GM18499 (cell line): ENCODE measurements around the gene FADS1.

Experiments
- ATAC-seq: cut with Tn5 transposase; IDR thresholded peaks from one replicate; pipeline ENCODE4 v1.9.1; 2021; ENCODE audit warnings: moderate number of reproducible peaks; ENCODE audit not compliant: insufficient read depth, unreplicated experiment

The FADS1 gene

DNA sequence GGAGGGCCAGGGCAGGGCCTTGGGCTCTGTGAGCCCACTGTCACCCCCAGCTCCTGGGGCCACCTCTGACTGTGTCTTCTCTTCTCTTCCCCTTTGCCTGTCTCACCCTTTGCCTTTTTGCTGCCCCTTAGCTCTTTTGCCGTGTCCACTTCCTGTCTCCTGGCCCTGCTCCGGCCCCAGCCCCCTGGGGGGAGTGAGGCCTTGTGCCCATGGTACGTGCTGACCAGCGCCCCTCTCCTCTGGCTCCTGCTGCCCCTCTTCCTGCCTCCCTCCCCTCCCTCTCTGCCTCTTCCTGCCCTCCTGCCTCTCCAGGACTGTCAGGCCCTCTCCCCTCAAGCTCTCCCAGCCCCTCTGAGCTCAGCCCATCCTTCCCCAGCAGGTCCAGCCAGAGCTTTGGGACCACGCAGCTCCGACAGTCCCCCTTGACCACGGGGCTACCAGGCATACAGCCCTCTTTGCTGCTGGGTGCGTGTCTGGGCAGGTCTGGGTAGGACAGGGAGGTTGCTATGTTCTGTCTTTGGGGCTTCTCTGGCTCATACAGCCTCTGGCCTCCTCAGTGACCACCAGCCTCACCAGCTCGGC, 36.1 kb downstream of the FADS1 start:
- no peak for ATAC-seq

DNA sequence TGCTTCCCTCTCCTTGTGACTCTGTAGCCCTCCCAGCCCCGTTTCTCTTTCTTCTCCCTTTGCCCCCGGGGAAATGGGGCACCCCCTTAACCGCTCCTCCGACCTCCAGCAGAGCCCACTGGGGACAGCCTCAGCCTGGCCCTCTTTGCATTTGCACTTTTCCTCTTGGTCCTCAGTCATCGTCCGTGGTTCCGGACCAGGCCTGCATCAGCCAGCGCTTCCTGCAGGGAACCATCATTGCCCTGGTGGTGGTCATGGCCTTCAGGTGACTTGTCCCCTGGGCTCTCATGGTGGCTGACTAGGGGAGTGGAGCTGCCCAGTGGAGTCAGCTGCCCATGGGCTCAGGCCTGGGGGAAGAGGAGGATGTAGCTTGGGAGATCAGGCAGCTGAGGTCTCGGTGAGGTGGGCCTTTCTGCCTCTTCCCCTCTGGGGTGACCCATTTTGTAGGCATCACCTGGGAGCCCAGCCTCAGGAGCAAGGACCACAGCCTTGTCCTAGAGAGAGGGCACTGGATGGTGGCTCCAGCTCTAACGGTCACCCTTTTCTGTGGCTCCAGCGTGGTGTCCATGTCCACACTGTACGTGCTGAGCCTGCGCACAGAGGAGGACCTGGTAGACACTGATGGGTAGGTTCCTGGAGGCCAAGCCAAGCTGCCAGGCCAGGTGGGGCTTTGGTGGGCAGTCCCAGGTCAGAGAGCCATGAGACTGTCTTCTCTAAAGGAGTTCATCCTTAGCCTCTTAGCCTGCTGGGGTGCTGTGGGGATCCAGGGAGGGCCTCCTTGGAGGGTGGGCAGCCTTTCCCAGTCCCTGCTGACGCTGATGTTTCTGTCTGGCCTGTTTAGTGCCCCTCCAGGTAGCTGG, 36.9 kb downstream of the FADS1 start:
- no peak for ATAC-seq

DNA sequence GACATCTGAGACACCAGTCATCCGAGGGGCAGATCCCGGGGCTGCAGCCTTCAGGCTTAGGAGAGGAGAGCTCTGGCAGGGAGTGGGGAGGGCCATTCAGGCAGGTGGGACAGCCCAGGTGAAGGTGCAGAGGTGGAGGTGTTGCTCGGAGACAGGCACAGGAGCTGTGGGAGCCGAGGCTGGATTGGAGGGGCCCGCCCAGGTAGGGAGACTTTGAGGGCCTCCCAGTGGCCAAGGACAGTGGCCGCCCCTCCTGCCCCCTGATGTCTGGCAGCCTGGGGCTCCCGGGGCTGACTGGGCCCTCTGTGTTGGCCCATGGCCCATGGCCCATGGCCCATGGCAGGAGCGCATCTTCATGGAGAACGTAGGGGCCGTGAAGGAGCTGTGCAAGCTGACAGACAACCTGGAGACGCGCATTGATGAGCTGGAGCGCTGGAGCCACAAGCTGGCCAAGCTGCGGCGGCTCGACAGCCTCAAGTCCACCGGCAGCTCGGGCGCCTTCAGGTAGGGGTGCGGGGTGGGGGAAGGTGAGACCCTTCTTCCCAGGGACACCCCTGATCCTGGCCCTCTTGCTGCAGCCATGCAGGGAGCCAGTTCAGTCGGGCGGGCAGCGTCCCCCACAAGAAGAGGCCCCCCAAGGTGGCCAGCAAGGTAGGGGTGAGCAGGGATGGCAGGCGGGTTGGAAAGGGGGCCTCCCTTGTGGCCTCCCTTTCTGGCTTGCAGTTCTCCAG, 37.7 kb downstream of the FADS1 start:
- no peak for ATAC-seq

- no peak for ATAC-seq
These were observed 38.4 kb downstream of the FADS1 start for GRCh38 chr11:61778357-61778886.

DNA sequence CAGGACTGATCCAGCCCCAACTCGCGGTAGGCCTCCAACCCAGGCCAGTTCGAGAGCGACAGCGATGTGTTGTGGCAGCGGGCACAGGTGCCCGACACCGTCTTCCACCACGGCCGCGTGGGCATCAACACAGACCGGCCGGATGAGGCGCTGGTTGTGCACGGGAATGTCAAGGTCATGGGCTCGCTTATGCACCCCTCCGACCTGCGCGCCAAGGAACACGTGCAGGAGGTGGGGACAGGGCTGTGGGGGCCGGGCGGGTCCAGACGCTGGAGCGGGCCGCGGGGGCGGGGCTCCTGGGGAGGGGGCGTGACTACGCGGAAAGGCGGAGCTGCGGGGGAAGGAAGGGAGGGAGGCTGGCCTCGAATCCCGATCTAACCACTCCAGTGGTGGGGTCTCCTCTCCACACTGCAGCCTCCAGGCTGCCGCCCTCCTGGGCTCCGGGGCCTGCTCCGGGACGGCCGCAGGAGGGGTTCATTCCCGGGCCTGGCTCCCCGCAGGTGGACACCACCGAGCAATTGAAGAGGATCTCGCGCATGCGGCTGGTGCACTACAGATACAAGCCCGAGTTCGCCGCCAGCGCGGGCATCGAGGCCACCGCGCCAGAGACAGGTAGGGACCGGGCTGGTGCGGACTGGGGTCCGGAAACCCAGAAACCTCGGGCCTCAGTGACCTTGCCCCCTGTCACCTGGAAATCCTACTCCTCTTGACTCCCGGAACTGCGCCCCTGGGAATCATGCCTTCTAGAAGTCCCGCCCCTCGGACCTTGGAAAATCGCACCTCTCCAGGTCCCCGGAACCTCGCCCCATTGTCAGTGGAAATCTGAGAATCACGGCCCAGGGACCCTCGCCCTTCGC, 39.3 kb downstream of the FADS1 start:
- ATAC-seq: no peak

DNA sequence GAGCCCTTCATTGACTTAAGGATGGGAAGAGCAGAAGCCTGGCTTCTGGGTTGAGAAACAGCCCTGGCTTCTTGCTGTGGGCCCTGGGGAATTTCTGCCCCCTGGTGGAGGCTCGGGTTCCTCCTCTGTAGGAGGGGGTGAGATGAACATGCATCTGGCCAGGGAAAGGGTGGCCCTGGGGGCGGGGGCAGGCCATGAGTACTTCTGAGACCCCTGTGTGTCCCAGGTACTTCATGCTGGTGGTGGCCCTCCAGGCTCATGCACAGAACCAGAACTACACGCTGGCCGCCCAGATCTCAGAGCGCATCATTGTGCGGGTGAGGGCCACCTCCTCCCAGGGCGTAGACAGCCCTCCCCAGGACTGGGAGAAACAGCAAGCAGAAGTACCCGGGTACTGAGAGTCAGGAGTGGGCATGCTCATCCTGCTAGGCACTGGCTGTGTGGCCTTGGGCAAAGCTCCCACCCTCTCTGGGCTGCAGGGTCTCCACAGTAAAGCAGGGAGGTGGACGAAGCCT, 40.2 kb downstream of the FADS1 start:
- ATAC-seq: no peak

- no peak for ATAC-seq
These were observed 40.9 kb downstream of the FADS1 start for GRCh38 chr11:61775606-61776554.

GRCh38 chr11:61775106-61775505, 41.7 kb downstream of the FADS1 start:
- ATAC-seq: no peak

DNA sequence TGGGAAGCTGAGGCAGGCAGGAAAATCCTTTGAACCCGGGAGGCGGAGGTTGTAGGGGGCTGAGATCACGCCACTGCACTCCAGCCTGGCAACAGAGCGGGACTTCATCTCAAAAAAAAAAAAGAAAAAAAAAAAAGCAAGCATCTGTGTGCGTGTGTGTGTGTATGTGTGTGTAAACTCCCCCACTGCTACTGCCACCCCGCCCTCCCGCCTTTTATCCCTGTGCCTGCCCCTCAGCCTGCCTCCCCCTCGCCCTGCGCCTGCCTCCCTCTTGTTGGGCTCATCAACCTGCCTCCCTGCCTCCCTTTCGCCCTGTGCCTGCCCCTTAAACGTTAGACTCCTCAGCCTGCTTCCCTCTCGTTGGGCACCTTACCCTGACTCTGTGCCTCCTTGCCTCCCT, 42.4 kb downstream of the FADS1 start:
- ATAC-seq: no peak

- no peak for ATAC-seq
These were observed 43.0 kb downstream of the FADS1 start for GRCh38 chr11:61773809-61774208.

DNA sequence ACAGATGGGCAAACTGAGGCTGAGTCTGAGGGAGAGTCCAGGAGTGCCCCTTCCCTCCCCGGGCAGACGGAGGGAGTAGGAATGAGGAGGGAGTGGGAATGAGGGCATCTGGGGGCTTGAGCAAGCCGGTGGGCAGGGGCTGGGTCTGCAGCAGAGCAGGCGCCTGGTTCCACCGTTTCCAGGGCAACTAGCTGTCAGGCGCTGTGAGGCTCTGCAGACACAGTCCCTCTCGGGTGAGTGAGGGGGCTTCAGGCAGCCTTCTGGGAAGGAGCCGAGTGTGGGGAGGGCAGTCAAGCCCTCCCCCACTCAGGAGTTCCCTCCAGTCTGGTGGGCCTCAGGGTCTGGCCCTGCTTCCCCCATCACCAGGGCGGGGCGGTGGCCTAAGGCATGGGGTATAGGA, 43.4 kb downstream of the FADS1 start:
- ATAC-seq: no peak

DNA sequence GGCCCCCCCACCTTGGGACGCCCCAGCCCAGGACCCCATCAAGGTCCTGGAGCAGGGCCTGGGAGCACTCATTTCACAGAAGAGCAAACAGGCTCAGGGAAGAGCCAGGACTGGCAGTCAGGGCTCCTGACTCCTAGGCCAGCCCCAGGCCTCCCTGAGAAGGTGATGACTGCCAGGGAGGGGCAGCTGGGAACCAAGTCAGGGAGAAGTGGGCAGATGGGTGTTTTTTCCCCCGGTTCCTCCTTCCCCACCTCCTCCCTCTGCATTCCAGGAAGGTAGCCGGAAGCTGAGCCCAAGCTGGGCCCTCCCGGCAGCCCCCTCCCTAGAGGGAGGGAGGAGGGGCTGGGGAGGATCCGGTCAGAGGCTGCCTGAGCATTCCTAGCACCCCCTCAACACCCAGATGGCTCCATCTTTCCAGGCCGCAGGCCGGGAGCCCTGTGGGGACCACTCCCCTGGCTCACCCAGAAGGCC, 44.8 kb downstream of the FADS1 start:
- ATAC-seq: no peak

- ATAC-seq: no peak
These were observed 45.5 kb downstream of the FADS1 start for GRCh38 chr11:61771195-61771894.

DNA sequence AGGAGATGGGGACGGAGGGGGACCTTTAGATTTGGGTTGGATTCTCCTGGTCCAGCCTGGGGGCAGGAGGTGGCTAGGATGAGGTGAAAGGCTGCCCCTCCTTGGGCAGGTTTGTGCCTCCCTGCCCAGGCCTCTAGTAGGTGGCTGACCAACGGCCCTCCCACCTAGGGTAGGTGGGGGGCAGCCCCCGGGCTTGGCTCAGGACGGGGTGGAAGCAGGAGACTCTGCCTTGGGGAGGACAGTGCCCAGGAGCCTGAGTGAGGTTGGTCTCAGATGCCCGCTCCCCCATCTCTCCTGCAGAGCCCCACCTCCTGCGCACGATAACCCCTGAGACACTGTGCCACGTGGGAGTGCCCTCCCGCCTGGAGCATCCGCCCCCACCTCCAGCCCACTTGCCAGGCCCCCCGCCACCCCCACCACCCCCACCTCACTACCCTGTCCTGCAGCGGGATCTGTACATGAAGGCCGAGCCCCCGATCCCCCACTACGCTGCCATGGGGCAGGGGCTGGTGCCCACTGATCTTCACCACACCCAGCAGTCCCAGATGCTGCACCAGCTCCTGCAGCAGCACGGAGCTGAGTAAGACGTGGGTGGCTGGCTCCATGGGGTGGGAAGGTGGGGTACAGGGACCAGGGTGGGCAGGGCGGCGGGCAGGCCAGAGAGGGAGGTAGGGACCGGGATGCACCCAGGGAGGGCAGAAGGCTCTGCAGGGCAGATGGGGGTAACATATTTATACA, 46.7 kb downstream of the FADS1 start:
- ATAC-seq: no peak

DNA sequence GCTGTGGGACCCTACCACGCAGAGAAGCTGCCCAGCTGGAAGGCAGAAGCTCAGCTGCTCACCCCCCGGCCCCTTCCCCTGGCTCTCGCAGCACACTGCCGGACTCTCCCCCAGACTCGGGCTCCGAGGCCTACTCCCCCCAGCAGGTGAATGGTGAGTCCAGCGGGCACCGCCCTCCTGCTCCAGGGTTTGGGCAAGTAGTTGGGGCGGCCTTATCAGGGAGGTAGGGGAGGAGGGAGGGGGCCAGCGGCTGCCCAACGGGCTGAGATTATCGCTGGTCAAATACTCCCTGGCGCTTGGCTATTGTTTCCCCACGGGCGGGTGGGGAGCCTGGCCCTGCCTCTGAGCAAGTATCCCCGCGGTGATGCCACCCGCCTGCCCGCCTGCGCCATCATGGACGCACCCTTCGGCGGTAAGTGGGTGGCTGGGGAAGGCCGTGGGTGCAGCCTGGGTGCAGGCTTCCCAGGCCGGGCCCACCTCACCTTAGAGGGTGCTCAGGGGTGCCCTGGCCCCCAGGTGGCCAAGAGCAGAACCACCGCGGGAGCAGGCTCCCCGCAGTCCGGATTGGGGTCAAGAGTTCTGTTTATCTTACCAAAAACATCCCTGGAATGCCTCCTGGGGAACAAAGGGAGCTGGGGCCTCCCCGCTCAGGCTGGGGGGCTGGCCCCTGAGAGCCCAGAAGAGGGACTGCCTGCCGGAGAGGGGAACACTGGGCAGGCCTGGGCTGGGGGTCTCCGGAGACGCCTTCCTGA, 47.5 kb downstream of the FADS1 start:
- no peak for ATAC-seq

DNA sequence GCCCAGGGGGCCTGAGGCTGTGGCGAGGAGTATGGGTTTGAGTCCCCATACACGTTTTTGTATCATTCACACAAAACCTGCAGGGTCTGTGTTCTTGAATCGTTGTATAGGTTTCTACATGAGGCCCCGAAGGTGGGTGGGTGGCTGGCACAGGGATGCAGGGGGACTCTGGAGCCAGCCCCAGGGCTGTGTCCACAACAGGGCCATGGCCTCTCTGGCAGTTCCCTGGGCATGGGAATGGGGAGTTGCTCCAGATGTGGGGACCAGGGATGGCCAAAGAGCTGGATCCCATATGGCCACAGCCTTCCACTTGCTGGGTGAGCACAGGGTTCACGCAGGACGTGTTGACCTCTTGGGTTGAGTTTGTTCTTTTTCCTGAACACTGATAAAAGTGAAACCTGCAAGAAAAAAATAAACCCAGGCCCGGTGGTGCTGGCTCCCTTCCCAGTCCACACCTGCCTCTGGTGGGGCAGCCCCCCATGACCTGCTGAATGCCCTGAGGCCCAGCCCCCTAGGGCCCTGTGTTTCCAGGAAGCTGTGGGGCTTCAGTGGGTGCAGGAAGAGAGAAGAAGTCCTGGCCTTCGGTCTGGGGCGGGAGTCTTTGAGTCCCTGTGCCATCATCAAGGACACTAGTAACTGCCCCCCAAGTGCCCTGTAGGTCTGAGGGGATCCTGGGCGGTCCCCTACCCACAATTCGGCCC, 48.3 kb downstream of the FADS1 start:
- ATAC-seq: no peak
